SHP77 treated with DMSO at 0.1 percent for 48 hours (cell line): ENCODE results near the gene PLCB3.

ENCODE experiments used
- DNase-seq: peaks from one replicate; lab custom pipeline; 2025; lab: John Stamatoyannopoulos, UW

PLCB3 gene

DNA sequence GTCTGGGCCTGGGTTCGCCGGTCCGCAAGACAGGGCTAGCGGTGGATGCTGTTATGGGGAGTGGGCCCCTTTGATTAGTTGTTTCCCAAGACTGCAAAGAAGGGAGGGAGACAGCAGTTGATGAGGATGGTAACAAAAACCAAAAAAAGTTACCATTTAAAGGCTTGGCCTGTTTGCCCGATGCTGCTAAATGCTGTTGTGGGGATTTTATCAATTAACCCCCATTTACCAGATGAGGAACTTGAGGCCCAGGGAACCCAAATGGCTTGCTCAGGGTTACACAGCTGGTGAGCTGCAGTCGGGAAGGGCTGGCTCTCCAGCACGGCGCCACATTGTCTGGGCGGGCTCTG lies 28.7 kb upstream of the PLCB3 start:
- DNase-seq: no peak

DNA sequence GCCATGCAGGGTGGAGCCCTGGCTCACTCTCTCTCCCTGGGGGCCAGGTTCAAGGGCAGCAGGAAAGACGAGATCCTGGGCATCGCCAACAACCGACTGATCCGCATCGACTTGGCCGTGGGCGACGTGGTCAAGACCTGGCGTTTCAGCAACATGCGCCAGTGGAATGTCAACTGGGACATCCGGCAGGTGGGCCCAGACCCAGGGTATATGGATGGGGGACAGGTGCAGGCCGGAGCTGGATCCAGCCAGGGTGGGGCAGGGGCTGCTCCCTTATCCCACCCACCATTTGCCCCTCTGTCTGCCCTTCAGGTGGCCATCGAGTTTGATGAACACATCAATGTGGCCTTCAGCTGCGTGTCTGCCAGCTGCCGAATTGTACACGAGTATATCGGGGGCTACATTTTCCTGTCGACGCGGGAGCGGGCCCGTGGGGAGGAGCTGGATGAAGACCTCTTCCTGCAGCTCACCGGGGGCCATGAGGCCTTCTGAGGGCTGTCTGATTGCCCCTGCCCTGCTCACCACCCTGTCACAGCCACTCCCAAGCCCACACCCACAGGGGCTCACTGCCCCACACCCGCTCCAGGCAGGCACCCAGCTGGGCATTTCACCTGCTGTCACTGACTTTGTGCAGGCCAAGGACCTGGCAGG lies 28.2 kb upstream of the PLCB3 start:
- no peak for DNase-seq

DNA sequence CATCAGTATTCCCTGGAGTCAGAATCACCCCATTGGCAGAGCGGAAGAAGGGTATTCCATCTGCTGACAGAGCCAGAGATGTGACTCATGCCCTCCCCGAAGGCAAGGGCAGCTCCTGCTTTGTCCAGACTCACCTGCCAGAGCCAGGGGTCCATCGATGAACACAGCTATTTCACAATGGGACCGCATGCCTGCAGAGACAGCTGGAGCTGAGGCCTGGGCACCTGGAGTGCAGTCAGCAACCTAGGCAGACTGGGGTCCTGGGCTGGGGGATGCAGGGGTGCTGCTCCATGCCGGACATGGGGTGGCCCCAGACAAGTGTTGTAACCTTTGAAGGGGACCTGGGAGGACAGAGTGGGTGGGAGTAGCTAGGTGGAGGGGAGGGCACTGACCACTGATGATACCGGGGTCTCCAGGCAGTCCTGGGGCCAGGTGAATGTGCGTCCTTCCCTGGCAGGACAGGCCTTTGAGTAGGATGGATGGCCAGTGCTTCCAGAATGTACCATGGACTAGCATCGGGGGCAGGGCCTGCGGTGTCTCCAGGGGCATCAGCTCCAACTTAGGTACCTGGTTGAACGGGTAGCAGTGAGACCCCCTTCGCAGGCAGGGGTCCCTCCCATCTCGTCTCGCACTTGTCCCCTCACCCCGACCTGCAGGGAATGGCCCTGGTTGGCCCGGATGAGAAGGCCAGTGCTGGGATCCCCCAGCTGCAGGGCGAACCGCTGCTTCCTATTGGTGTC lies 27.0 kb upstream of the PLCB3 start:
- no peak for DNase-seq

DNA sequence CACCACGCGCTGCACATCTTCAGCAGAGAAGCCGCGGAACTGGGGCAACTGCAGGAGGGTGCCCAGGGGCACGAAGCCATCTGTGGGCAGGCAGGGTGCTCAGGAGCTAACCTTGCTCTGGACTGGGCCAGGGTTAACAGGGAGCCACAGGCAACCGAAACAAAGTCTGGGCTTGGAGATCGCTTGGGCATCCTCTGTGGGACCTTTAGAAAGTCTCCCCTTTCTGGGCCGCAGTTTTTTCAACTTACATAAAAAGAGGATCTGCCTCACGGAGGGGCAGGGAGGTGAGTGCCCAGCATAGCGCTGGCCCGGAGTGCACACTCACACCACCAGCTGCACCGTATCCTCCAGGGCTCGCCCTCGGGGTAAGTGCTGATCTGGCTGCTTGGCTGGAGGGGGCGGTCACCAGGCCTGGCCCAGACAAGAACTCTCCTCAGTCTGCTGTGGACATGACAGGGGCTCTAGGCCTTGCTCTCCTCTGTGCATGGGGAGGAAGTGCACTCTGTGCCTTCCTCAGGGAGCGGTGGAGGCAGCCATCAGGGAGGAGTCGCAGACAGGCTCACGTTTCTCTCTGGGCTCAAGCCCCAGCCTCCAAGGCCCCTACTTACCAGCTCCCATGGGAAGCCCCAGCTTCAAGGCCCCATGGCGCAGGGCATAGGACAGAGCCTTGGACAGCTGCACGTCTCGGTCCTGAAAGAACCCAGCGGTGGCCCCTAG lies 26.3 kb upstream of the PLCB3 start:
- no peak for DNase-seq

DNA sequence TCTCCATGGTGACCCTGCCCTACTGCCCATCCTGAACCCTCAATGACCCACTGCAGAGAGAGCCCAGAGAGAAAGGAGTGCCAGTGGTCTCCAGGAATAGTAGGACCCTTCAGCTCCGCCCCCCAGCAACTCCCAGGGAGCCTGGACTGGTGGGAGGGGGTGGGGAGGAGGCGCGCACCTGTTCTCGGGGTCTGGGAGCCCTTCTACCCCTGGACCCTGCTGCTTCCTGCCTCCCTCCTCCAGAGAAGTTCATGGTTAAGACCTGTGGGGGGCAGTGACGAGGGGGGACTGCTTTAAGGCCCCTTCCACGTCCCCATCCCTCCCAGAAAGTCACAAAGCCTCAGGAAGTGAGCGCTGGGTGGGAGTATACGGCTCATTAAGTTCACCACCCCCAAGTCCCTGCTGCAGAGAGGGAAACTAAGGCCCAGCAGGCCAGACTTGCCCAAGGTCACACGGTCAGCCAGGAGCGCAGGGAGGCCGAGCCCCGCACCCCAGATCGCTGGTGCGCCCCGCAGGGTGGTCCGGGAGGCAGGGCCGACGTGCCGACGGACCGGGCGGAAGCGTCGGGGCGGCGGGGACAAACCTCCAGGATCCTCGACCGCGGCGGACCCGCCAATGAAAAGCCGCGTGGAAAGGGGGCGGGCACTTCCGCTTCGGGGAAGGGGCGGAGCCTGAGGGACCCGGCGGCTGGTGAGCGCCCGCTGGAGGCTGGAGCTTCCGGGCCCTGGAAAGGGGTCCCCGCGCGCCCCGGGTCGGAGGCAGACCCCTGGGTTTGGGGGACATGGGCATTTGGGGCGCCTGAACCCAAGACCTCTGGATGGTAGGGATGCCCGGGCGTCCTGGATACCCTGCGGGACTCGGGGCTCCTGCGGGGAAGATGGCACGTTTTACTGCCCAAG lies 25.5 kb upstream of the PLCB3 start, which contains the start of the genes NUDT22 and TRPT1:
NUDT22 (plus strand) TSS at position 667 of the 899 bp plus-strand sequence. CDS start 379 bp downstream, outside the sequence.
TRPT1 (minus strand) TSS at position 579 of the 899 bp plus-strand sequence; CDS start at position 253, 326 bp downstream.
- DNase-seq: peak; percentile 27

DNA sequence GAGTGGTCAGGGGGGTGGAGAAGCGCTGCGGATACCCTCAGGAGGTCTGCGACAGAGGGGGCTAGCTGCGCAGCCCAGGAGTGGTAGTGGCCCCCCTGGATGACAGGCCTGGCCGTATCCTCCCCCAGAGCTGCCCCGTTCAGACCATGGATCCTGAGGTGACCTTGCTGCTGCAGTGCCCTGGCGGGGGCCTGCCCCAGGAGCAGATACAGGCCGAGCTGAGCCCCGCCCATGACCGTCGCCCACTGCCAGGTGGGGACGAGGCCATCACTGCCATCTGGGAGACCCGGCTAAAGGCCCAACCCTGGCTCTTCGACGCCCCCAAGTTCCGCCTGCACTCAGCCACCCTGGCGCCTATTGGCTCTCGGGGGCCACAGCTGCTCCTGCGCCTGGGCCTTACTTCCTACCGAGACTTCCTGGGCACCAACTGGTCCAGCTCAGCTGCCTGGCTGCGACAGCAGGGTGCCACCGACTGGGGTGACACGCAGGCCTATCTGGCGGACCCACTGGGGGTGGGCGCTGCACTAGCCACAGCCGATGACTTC lies 24.8 kb upstream of the PLCB3 start:
- DNase-seq: peak; percentile 74

DNA sequence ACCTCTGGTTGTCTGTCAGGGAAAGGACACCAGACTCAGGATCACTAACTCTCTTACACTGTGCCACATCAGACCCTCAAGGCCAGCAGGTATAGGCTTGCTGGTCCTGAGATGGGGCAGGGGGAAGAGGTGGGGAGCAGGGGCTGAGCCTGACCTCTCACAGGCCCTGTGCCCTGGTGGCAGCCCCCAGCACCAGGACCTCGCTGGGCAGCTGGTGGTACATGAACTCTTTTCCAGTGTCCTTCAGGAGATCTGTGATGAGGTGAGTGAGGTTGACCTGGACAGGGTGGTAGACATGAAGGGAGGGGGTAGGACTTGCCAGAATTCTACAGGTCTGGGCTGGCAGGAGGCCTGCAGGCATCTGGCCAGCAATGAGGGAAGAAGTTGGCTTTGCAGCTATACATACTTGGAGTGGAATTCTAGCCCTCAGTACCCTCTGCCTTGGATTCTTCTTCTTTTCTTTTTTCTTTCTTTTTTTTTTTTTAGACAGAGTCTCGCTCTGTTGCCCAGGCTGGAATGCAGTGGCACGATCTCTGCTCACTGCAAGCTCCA lies 23.8 kb upstream of the PLCB3 start:
- DNase-seq: no peak

DNA sequence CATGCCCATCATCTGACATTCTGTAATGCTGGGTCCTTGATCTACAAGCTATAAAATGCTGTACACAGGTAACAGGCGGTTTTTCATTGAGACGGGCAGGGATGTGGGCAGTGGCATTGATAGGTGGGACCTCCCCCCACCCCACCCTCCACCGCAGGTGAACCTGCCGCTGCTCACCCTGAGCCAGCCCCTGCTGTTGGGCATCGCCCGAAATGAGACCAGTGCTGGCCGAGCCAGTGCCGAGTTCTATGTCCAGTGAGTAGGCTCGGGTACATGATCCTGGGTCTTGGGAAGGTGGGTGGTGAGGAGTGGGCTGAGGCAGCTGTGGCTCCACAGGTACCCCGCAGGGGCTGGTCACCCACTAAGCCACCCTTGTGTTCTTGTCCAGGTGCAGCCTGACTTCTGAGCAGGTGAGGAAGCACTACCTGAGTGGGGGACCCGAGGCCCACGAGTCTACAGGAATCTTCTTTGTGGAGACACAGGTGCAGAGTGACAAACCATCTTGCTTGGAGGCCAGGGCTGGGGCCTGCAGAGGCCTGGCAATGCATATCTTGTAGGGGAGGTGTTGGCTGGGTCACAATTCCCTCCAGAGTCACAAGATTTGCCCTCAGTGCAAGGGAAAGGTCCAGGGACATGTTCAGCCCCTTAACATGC lies 22.1 kb upstream of the PLCB3 start:
- DNase-seq: no peak

DNA sequence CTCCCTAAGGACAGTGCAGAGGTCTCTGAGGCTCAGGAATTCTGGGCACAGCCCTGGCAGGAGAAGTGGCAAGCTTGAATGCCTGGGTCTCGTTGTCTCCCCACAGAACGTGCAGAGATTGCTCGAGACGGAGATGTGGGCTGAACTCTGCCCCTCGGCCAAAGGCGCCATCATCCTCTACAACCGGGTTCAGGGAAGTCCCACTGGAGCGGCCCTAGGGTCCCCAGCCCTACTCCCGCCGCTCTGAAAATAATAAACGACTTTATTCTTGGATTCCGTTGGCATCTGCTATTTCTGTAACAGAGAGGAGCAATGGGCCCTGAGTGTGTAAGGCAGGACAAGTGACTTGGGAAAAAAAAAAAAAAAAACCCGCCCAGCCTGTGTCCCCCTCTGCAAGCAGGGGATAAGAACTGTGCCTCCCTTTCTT lies 21.6 kb upstream of the PLCB3 start:
- no peak for DNase-seq

DNA sequence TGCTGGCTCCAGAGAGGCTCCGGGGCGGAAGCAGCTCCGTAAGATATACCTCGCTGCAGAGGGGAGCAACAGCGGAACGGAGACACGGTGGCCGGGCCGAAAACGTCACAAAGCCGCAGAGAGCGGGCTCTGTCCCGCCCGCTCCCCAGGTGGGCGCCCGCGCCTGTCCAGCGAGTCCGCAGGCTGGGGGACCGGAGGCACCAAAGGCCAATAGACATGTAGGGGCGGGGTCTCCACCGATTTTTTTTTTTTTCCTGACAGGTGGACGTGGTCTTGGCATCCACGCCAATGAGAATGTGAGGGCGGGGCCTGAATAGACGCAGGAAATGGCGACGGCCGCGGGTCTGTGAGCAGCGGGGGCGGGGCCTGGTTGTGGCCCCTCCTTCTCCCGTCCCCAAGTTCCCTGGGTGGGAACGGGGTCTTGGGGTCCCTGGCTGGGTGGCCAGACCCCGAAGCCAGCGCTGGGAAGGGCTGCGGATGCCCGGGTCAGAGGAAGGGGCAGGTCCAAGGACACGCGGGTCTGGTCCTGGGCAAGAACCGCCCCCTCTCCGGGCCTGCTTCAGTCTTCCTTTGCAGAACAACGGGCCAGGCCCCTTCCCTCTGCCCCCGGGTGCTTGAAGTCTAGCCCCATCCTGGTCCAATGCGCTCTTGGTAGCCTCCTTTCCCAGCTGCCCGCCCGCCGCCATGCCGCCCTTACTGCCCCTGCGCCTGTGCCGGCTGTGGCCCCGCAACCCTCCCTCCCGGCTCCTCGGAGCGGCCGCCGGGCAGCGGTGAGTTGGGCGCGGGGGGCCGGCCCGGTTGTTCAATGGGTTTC lies 21.0 kb upstream of the PLCB3 start, which contains the start of gene DNAJC4:
DNAJC4 (plus strand) TSS at position 378 of the 814 bp plus-strand sequence; CDS start at position 685, 307 bp downstream.
- DNase-seq: peak; percentile 79

DNA sequence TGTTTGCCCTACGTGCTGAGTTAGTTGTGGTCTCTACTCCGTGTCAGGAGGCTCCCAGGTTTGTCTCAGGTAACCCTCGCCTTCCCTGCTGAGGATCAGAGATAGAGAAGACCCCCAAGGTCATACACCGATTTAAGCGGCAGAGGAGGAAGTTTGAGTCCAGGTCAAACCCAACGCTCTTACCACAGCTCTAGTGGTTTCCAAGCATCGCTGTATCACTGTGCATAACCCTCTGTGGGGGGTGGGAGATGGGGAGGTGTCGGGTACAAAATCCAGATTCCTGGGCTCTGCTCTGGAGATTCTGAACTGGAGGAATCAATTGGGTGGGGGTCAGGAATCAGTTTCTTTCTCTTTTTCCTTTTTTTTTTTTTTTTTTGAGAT lies 20.4 kb upstream of the PLCB3 start:
- DNase-seq: no peak

DNA sequence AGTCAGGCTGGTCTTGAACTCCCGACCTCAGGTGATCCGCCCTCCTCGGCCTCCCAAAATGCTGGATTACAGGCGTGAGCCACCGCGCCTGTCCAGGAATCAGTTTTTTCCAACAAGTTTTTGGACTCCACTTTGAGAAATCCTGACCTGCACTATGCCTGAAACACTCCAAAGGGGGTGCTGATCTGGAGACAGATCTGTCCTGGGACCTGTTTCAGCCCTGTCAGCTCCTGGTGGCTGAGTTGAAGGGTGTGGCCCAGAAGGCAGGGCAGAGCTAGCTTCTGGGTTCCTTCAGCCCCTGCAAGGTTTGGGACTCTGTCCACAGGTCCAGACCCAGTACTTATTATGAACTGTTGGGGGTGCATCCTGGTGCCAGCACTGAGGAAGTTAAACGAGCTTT lies 19.8 kb upstream of the PLCB3 start:
- no peak for DNase-seq

DNA sequence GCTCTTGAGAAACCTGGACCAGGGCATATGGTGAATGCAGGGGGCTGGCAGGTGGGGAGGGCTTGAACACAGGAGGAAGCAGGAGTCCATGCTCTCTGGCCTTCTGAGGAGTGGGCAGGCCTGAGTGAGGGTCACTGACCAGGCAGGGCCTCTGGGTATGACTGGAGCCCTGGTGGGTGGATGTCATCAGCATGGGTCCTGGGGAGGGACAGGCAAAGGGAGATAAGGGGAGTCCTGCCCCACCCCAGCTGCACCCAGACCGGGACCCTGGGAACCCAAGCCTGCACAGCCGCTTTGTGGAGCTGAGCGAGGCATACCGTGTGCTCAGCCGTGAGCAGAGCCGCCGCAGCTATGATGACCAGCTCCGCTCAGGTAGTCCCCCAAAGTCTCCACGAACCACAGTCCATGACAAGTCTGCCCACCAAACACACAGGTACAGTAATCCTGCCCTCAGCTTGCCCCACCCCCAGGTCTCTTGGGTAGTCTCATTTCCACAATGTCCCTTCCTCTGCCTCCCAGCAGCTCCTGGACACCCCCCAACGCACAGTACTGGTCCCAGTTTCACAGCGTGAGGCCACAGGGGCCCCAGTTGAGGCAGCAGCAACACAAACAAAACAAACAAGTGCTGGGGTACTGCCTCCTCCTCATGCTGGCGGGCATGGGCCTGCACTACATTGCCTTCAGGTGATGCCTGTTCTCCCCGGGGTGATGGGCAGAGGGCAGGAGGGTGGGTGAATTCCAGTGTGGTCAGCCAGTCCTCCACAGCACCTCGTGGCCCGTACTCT lies 19.0 kb upstream of the PLCB3 start:
- no peak for DNase-seq

DNA sequence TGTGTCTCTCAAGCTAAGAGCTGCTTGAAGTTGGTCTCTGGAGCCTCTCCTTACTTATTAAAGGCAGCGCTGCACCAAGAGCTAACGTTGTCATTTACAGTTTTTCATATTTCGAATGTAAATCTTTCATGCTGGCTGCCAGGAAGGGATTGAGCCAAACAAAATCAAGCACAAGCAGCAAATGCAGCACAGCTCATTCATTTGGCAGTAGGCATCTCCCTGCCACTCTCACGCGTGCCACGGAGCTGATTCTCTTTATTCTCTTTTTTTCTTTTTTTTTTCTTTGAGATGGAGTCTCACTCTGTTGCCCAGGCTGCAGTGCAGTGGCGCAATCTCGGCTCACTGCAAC lies 18.4 kb upstream of the PLCB3 start:
- no peak for DNase-seq

DNA sequence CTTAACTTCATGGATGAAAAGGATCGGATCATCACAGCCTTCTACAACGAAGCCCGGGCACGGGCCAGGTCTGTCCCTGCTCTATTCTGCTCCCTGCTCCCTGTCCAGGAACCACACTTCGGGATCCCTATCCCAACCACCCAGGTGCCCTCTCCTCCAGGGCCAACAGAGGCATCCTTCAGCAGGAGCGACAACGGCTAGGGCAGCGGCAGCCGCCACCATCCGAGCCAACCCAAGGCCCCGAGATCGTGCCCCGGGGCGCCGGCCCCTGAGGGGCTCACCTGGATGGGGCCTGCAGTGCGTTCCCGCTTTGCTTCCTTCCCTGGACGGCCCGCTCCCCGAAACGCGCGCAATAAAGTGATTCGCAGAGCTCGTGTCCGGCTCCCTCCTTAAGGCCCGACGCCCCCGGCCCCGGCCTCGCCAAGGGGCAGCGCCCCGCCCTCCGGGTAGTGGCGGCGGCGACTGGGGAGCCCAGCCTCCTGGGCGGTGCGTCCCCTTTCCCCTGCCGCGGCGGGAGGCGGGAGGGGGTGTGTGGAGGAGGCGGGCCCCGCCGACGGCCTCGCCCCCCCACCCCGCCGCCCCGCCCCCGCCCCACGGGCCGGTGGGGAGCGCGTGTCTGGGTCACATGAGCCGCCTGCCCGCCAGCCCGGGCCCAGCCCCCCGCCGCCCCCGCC lies 17.3 kb upstream of the PLCB3 start, which contains the start of gene VEGFB:
VEGFB (plus strand) TSS at position 672 of the 674 bp plus-strand sequence. CDS start 250 bp downstream, outside the sequence.
- no peak for DNase-seq

DNA sequence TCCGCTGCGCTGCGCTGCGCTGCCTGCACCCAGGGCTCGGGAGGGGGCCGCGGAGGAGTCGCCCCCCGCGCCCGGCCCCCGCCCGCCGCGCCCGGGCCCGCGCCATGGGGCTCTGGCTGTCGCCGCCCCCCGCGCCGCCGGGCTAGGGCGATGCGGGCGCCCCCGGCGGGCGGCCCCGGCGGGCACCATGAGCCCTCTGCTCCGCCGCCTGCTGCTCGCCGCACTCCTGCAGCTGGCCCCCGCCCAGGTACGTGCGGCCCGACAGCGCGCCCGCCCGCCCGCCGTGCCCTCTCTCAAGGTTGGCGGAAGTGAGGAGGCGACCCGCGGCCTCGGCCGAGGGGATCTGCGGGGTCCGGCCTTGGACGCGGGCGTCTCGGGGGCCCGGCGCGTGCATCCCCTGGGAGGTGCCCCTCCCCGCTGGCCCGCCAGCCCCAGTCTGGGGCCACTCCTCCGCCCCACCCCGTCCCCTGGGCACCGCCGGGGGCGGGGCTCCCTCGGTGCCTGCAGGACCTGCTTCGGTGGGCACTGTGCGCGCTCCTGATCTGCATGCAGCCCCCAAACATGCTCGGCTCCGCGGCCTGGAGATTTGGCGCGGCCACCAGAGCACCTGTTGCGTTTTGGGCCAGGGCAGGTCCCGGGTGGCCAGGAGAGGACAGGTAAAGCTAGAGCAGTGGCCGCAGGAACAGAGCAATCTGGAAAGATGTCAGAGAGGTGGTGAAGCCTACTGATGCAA lies 16.5 kb upstream of the PLCB3 start:
- no peak for DNase-seq

DNA sequence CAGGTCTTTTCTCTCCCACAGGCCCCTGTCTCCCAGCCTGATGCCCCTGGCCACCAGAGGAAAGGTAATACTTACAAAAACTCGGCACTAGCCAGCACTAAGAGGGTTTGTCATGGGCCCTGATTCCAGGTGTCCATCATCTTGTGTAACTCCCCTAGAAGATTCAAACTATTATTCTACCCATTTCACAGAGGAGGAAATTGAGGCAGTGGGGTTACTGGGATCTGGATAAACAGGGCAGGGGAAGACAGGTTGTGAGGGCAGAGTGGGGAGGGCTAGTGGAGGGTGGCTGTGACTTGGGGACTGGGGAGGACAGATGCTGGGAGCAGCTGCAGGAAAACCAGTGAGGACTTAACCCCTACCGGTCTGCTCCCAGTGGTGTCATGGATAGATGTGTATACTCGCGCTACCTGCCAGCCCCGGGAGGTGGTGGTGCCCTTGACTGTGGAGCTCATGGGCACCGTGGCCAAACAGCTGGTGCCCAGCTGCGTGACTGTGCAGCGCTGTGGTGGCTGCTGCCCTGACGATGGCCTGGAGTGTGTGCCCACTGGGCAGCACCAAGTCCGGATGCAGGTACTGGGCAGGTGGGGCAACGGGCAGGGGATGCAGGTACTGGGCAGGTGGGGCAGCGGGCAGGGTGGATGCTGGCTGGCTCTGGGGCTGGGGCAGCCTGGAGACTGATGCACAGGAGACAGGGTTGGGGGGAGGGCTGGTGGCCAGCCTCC lies 15.7 kb upstream of the PLCB3 start:
- no peak for DNase-seq
